IPS-18a (cell line): ENCODE results near the gene AKR1C1.
"Not testable (repeated sequence)": the region's sequence is repeated elsewhere in the genome, so short reads cannot be mapped to it uniquely, and the experiment has no call there.

ENCODE experiments used
- H3K27ac ChIP-seq: one replicate; pipeline ENCODE4 v1.5.1; 2013; ENCODE audit warnings: low read length
- H3K27me3 ChIP-seq: one replicate; pipeline ENCODE4 v1.6.1; 2013; ENCODE audit warnings: mild to moderate bottlenecking, low read length; ENCODE audit not compliant: control insufficient read depth, insufficient read depth
- H3K36me3 ChIP-seq: one replicate; pipeline ENCODE4 v1.6.1; 2013; ENCODE audit warnings: low read depth, low read length; ENCODE audit not compliant: control insufficient read depth
- H3K4me1 ChIP-seq: one replicate; pipeline ENCODE4 v1.6.1; 2013; ENCODE audit warnings: low read depth, low read length; ENCODE audit not compliant: control insufficient read depth
- H3K4me3 ChIP-seq: one replicate; pipeline ENCODE4 v1.5.1; 2013; ENCODE audit warnings: low read length
- H3K9ac ChIP-seq: one replicate; pipeline ENCODE4 v1.6.1; 2013; ENCODE audit warnings: mild to moderate bottlenecking, low read length, moderate library complexity
- H3K9me3 ChIP-seq: one replicate; pipeline ENCODE4 v1.6.1; 2013; ENCODE audit warnings: low read depth, low read length; ENCODE audit not compliant: control insufficient read depth

The AKR1C1 gene

DNA sequence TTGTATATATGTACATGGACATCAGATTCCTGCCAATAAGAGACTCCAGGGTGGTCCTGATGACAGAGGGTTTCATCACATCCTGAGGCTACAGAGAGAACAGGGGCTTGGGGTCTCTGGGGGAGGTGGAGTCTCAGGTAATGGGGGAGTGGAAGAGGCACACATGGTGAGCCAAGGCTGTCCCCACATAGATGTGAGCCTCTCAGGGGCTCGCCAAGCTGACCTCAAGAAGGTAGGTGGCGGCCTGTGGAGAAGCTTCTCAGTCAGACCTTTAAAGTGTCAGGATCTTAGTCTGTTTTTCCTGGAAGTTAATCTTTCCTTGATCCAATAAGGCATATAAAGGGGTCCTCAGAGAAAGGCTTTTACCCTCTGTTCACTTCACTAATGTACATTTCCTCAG, 22.3 kb upstream of the AKR1C1 start:
- not testable (repeated sequence) for H3K9ac ChIP-seq, H3K27me3 ChIP-seq, H3K9me3 ChIP-seq, H3K36me3 ChIP-seq, H3K27ac ChIP-seq, H3K4me3 ChIP-seq
- H3K4me1 ChIP-seq: peaks cover 12% of the 10 kb centered on the region

DNA sequence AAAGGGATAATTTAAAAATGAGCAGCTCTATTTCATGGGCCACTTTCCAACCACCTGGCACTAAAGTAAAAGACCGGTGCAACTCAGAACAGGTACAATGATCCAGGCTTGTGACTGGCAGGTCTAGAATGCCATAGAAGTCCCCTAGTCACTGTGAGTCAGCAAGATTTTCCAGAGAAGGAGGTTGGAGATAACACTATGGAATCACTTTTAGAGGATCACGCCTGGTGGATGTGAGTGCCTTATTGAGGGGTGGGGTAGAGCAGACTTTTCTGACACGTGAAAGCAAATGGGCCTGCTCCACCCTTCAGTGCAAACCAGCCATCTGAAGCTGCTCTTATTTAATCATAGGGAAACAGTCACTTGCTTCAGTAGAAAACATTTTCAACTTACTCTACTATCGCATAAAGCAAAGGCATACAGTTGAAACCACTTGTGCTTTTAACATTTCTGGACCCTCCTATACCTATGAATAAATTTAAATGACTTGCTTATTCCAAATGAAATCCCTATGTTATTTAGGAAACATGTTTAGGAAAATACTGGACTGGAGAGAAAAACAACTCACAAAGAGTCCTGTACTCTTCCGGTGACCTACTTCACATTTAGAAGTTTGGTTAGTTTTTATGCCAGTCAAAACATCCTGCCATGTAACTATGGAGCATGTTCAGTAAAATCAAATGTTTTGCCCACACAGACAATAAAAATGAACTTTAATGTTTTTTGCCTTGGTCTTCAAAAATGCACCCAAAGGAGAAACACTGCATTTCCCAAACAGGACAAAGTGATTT, 21.5 kb upstream of the AKR1C1 start:
- Histone ChIP-seq H3K36me3 (no peaks in the 10 kb centered on the region), H3K9ac (no peak overlapping the region), H3K9me3 (no peaks in the 10 kb centered on the region), H3K4me1 (peaks cover 20% of the 10 kb centered on the region), H3K27ac (no peak overlapping the region), H3K4me3 (no peak overlapping the region), H3K27me3 (no peaks in the 10 kb centered on the region)

DNA sequence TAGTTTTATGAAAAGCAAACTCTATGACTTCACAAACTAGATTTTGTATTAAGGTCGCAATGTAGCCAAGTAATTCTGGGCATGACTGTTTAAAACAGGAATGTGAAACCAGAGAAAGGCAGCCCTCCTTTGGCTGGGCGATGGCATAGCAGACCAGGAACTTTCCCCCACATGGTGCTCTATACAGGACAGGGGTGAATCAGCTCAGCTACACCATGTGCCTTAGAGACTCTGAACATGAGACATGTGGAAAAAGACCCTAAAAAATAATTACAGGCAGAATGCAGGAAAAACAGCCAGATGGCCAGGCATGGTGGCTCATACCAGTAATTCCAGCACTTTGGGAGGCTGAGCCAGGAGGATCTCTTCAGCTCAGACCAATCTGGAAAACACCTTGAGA, 20.3 kb upstream of the AKR1C1 start:
- not testable (repeated sequence) for H3K9me3 ChIP-seq, H3K4me3 ChIP-seq, H3K27me3 ChIP-seq, H3K27ac ChIP-seq, H3K36me3 ChIP-seq, H3K9ac ChIP-seq
- peaks cover 26% of the 10 kb centered on the region for H3K4me1 ChIP-seq

DNA sequence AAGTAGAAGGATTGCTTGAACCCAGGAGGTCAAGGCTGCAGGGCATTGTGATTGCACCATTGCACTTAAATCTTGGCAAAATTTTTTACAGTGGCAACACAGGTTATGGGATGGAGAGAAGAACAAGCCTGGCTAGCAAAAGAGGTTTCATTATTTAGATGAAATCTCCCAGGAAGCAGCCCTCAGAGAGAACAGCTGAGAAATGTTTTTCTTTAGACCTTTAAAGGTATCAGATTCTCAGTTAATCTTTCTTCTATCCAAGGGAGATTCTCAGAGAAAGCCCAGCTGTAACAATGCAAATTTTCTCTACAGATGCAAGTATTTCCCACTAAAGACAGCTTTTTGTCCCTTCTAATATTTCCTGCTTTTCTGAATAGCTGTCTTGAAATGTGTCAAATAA, 19.8 kb upstream of the AKR1C1 start:
- H3K4me1 ChIP-seq: peaks cover 26% of the 10 kb centered on the region
- H3K9me3 ChIP-seq, H3K27ac ChIP-seq, H3K27me3 ChIP-seq, H3K4me3 ChIP-seq, H3K9ac ChIP-seq, H3K36me3 ChIP-seq: not testable (repeated sequence)

DNA sequence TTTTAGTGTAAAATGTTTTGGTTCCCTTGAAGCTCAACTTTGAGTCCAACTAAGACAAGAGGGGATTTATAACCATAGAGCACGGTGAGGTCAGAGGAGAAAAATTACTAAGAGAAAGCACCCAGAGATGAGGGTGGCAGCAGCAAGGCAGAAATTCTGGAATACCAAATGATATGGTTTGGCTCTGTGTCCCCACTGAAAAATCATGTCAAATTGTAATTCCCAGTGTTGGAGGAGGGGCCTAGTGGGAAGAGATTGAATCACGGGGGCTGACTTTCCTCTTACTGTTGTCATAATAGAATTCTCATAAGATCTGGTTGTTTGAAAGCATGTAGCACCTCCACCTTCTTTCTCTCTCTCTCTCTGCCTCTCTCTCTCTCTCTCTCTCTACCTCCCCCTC, 19.4 kb upstream of the AKR1C1 start:
- Histone ChIP-seq H3K4me1 (peaks cover 26% of the 10 kb centered on the region), H3K4me3 (no peak overlapping the region), H3K36me3 (no peaks in the 10 kb centered on the region), H3K27me3 (no peaks in the 10 kb centered on the region), H3K9me3 (no peaks in the 10 kb centered on the region), H3K9ac (no peak overlapping the region), H3K27ac (no peak overlapping the region)

DNA sequence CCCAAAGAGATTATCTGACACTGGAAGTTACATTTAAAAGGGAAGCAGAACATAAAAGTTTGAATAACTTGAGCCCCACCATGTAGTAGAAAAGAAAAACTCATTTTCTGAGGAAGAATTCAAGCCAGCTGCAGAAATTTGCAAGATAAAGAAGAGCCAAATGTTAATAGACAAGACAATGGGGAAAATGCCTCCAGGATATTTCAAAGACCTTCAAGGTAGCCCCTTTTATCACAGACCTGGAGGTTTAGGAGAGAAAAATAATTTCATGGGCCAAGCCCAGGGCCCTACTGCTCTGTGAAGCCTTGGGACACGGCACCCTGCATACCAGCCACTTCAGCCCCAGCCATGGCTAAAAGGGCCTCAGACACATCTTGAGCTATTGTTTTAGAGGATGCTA, 18.4 kb upstream of the AKR1C1 start:
- no peak overlapping the region for H3K27ac ChIP-seq
- H3K4me1 ChIP-seq: peaks cover 26% of the 10 kb centered on the region
- no peaks in the 10 kb centered on the region for H3K9me3 ChIP-seq
- no peaks in the 10 kb centered on the region for H3K27me3 ChIP-seq
- H3K4me3 ChIP-seq: no peak overlapping the region
- H3K36me3 ChIP-seq: no peaks in the 10 kb centered on the region
- no peak overlapping the region for H3K9ac ChIP-seq

DNA sequence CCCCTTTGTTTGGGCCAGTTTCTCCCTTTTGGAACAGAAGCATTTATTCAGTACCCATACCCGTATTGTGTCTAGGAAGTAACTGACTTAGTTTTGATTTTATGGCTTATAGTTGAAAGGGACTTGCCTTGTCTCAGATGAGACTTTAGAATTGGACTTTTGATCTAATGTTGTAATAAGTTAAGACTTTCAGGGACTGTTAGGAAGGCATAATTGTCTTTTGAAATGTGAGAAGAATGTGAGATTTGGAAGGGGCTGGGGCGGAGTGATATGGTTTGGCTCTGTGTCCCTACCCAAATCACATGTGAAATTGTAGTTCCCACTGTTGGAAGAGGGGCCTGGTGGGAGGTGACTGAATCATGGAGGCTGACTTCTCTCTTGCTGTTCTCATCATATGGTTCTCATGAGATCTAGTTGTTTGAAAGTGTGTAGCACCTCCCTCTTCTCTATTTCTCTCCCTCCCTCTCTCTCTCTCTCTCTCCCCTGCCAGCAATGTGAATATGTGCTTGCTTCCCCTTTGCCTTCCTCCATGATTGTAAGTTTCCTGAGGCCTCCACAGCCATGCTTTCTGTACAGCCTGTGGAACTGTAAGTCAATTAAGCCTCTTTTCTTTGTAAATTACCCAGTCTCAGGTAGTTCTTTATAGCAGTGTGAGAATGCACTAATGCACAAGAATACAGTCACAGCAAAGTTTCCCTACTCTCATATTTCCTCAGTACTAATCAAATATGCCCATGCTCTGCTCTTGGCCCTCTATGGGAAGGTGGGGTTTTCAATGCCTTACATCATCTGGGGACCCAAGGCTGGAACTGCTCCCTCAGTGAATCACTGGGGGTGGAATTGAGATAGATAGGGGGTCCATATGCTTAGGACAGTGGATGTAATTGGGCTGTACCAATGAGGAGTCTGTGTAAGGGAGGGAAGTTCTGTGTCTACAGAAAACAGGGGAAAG, 17.2 kb upstream of the AKR1C1 start:
- Histone ChIP-seq H3K9me3 (no peaks in the 10 kb centered on the region), H3K27ac (no peak overlapping the region), H3K36me3 (no peaks in the 10 kb centered on the region), H3K9ac (no peak overlapping the region), H3K27me3 (no peaks in the 10 kb centered on the region), H3K4me3 (no peak overlapping the region), H3K4me1 (peaks cover 26% of the 10 kb centered on the region)

DNA sequence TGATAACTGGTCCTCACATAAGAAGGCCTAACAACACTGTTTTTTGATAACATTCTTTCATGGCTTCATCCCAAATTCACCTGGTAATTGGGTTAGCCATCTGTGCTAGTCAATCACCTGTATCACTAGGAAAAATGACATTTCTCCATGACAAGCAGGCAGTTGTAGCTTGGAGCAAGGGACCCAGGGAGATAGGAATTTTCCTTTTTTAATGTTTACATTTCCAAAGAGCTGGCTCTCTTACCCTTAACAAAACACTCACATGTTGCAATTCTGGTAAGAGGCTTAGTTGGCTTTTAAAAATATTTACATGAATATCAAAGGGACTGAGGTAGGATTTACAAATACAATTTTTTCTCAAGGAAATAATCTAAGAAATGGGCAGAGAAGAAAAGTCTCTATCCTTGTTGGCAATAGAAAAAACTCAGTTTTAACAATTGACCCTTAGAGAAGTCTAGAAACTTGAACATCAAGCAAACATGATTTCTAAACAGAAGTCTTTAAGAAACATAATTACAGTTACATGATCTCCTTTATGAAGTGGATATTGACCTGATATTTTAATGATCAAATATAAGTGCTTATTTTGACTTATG, 16.1 kb upstream of the AKR1C1 start:
- no peak overlapping the region for H3K27ac ChIP-seq

DNA sequence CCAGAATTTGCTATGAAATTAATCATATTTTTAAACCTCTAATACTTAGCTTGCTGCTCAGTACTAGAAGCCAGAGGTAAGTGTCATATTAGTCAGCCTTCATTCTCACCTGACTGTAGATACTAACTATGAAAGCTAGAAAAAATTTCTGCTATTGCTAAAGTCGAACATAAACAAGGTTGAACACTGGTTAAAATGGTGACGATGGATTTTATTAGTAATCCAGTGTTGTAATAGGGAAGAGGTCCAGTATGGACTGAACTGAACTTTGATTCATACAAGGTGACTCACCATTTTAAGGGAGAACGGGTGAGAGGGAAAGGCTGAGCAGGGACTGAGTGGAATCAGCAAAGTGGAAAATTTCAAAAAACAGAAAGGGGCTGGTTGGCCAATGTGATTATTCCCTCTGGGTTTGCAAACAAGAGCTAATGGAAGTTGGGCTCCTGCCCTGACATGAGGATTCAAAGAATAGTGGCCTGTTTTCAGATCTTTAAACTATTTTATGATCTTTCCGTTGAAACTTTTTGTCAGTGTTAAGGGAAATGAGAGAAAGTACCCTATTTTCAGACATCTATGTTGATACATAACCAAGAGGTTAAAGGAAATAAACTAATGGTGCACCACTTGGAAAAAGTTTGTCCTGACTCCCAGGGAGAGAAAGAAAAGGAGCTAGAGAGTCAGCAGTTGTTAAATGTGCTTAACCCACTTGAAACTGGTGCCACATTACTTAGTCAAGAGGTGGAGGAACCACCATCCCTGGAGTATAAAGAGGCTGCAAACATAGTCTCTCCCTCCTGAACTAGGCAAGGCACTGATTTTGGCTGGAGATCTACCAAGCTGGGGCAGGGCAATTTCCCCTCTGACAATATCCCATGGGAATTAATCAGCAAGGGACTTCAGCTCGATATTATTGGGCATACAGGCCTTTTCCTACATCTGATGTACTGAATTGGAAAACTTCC, 15.3 kb upstream of the AKR1C1 start:
- H3K27me3 ChIP-seq: no peaks in the 10 kb centered on the region
- no peak overlapping the region for H3K27ac ChIP-seq
- H3K36me3 ChIP-seq: no peaks in the 10 kb centered on the region
- no peaks in the 10 kb centered on the region for H3K9me3 ChIP-seq
- no peak overlapping the region for H3K9ac ChIP-seq
- peaks cover 26% of the 10 kb centered on the region for H3K4me1 ChIP-seq
- no peak overlapping the region for H3K4me3 ChIP-seq

More for the DNA sequence above, 16.1 kb upstream of the AKR1C1 start:
- H3K9me3 ChIP-seq: no peaks in the 10 kb centered on the region
- no peaks in the 10 kb centered on the region for H3K36me3 ChIP-seq
- H3K9ac ChIP-seq: no peak overlapping the region
- H3K27me3 ChIP-seq: no peaks in the 10 kb centered on the region
- H3K4me1 ChIP-seq: peaks cover 26% of the 10 kb centered on the region
- no peak overlapping the region for H3K4me3 ChIP-seq

DNA sequence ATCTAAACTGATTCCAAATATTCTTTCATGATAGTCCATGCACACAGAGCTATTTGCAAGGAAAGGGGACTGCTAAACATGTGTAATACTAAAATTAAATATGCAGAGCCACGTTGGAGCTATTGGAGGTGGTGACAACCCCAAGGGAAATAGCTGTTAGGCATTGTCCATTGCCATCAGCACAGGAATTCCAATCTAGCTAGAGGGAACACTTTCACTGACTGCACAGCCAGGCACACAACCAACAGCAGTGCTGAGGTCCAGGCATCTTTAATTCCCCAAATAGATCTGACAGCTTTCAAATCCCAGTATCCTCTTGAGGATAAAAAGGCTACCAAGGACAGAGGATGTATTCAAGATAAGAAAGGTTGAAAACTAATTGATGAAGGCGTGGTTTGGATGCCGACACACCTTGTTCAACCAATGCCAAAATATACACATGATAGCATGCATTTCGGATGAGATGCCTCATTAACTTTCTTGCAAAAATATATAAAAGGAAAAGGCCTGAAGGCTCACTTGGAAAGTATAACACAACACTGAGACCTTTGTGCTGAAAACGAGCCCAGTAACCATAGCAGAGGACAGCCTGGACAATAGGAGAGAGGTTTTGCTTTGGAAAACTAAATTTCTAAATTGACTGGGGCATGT, 11.6 kb upstream of the AKR1C1 start:
- not testable (repeated sequence) for H3K27me3 ChIP-seq, H3K9me3 ChIP-seq, H3K9ac ChIP-seq, H3K36me3 ChIP-seq, H3K4me1 ChIP-seq, H3K4me3 ChIP-seq, H3K27ac ChIP-seq
